ENCODE data around the gene SLC16A11.

Gene SLC16A11

DNA sequence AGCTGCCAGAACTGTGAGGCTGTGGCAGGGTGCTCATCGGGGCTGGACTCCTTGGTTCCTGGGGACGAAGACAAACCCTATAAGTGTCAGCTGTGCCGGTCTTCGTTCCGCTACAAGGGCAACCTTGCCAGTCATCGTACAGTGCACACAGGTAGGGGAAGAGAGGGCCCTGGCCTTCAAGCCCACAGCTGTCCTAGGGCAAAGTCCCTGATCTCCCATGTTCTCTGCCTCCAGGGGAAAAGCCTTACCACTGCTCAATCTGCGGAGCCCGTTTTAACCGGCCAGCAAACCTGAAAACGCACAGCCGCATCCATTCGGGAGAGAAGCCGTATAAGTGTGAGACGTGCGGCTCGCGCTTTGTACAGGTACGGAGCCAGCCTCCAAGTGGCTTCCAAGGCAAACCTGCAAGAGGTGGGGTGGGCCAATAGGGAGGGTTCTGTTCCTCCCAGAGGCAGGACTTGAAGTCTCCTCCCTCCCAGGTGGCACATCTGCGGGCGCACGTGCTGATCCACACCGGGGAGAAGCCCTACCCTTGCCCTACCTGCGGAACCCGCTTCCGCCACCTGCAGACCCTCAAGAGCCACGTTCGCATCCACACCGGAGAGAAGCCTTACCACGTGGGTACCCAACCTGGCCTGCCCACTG lies 17.3 kb downstream of the SLC16A11 start:
- Histone ChIP-seq H3K27me3 (ENCODE audit: control insufficient read depth, low read length) (peaks cover 10% of the 10 kb centered on the region), H3K9me3 (ENCODE audit: control insufficient read depth, insufficient read depth, low read length) (no peaks in the 10 kb centered on the region), H4K20me1 (ENCODE audit: control insufficient read depth, insufficient read depth, low read depth, low read length) (no peaks in the 10 kb centered on the region), H3K4me1 (ENCODE audit: control insufficient read depth, low read length) (peaks cover 39% of the 10 kb centered on the region), H3K27ac (ENCODE audit: low read depth, low read length) (no peak overlapping the region), H3F3A (ENCODE audit: control insufficient read depth, insufficient read depth) (no peaks in the 10 kb centered on the region), H3K36me3 (ENCODE audit: control insufficient read depth, low read length) (no peaks in the 10 kb centered on the region), H3K4me2 (ENCODE audit: low read length) (no peak overlapping the region), H3K79me2 (ENCODE audit: control insufficient read depth, low read length) (no peaks in the 10 kb centered on the region), H3K9me2 (replicated peaks; ENCODE audit: control insufficient read depth, low read length) (no peaks in the 10 kb centered on the region), H3K4me3 (ENCODE audit: low read length) (no peak overlapping the region)
- no peak for TF ChIP-seq EZH2phosphoT487 (IDR thresholded peaks at IDR 0.05; ENCODE audit: borderline replicate concordance, low read length)
- TF ChIP-seq, protein P1, sequence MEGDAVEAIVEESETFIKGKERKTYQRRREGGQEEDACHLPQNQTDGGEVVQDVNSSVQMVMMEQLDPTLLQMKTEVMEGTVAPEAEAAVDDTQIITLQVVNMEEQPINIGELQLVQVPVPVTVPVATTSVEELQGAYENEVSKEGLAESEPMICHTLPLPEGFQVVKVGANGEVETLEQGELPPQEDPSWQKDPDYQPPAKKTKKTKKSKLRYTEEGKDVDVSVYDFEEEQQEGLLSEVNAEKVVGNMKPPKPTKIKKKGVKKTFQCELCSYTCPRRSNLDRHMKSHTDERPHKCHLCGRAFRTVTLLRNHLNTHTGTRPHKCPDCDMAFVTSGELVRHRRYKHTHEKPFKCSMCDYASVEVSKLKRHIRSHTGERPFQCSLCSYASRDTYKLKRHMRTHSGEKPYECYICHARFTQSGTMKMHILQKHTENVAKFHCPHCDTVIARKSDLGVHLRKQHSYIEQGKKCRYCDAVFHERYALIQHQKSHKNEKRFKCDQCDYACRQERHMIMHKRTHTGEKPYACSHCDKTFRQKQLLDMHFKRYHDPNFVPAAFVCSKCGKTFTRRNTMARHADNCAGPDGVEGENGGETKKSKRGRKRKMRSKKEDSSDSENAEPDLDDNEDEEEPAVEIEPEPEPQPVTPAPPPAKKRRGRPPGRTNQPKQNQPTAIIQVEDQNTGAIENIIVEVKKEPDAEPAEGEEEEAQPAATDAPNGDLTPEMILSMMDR (IDR thresholded peaks at IDR 0.05; ENCODE audit: low read depth, low read length, poor library complexity, severe bottlenecking): no peak

DNA sequence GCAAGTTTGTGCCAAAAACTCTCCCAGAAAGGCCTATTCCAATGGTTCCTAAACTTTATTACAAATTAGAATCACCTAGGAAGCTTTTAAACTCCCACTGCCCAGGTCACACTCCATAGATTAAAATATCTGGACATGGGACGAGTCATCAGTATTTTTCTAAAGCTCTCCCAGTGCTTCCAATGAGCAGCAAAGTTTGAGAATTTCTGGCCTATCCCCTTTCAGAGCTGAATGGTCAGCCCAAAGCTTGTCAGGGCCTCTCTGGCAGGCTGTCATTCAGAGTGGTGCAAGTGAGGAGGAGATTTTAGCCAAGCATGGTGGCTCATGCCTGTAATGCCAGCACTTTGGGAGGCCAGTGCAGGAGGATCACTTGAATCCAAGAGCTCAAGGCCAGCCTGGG lies 18.6 kb downstream of the SLC16A11 start:
- Histone ChIP-seq H3K4me1 (ENCODE audit: control insufficient read depth, low read length) (peaks cover 38% of the 10 kb centered on the region), H3K4me3 (ENCODE audit: low read length) (no peak overlapping the region), H3K27me3 (ENCODE audit: control insufficient read depth, low read length) (peaks cover 10% of the 10 kb centered on the region), H3K36me3 (ENCODE audit: control insufficient read depth, low read length) (no peaks in the 10 kb centered on the region), H4K20me1 (ENCODE audit: control insufficient read depth, insufficient read depth, low read depth, low read length) (no peaks in the 10 kb centered on the region), H3F3A (ENCODE audit: control insufficient read depth, insufficient read depth) (peaks cover 2% of the 10 kb centered on the region; the same call in 1 of the 2 replicates), H3K27ac (ENCODE audit: low read depth, low read length) (no peak overlapping the region), H3K9me3 (ENCODE audit: control insufficient read depth, insufficient read depth, low read length) (no peaks in the 10 kb centered on the region), H3K79me2 (ENCODE audit: control insufficient read depth, low read length) (no peaks in the 10 kb centered on the region), H3K9me2 (replicated peaks; ENCODE audit: control insufficient read depth, low read length) (no peaks in the 10 kb centered on the region), H3K4me2 (ENCODE audit: low read length) (no peak overlapping the region)
- TF ChIP-seq, protein P1 (IDR thresholded peaks at IDR 0.05; ENCODE audit: low read depth, low read length, poor library complexity, severe bottlenecking): no peak

DNA sequence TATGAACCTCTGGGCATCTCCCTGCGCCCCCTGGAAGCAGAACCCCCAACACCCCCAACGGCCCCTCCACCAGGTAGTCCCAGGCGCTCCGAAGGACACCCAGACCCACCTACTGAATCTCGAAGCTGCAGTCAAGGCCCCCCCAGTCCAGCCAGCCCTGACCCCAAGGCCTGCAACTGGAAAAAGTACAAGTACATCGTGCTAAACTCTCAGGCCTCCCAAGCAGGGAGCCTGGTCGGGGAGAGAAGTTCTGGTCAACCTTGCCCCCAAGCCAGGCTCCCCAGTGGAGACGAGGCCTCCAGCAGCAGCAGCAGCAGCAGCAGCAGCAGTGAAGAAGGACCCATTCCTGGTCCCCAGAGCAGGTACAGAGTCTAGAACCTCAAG lies 19.5 kb downstream of the SLC16A11 start:
- Histone ChIP-seq H3K27ac (ENCODE audit: low read depth, low read length) (no peak overlapping the region), H3K9me2 (replicated peaks; ENCODE audit: control insufficient read depth, low read length) (no peaks in the 10 kb centered on the region), H3K4me2 (ENCODE audit: low read length) (0 out of 2 replicates have a peak overlapping the region, but pooled peaks have one; percentile 13), H3K36me3 (ENCODE audit: control insufficient read depth, low read length) (no peaks in the 10 kb centered on the region), H3K9me3 (ENCODE audit: control insufficient read depth, insufficient read depth, low read length) (no peaks in the 10 kb centered on the region), H4K20me1 (ENCODE audit: control insufficient read depth, insufficient read depth, low read depth, low read length) (no peaks in the 10 kb centered on the region), H3K4me1 (ENCODE audit: control insufficient read depth, low read length) (peaks cover 30% of the 10 kb centered on the region), H3K27me3 (ENCODE audit: control insufficient read depth, low read length) (peaks cover 10% of the 10 kb centered on the region), H3F3A (ENCODE audit: control insufficient read depth, insufficient read depth) (peaks cover 2% of the 10 kb centered on the region; the same call in 1 of the 2 replicates), H3K4me3 (ENCODE audit: low read length) (no peak overlapping the region), H3K79me2 (ENCODE audit: control insufficient read depth, low read length) (no peaks in the 10 kb centered on the region)
- TF ChIP-seq, protein P1 (IDR thresholded peaks at IDR 0.05; ENCODE audit: low read depth, low read length, poor library complexity, severe bottlenecking): no peak
- TF ChIP-seq EZH2phosphoT487 (IDR thresholded peaks at IDR 0.05; ENCODE audit: borderline replicate concordance, low read length): no peak
